PC-9 (cell line): Measurements from ENCODE around the gene TMEM151A. TPM values are rescaled to one million over a fixed set of nuclear protein-coding genes. Genes with fewer than 3 reads are reported as not detected.

ENCODE experiments used
- BruUV-seq: library from RNA; stranded (reverse); fragments of 400-500 nt; replicated peaks from 2 replicates; lab custom pipeline; 2021; lab: Mats Ljungman, UMichigan
- CTCF ChIA-PET: fragments of 300-600 bp; sonication (Branson Sonifier 250); formaldehyde crosslinking; loops from one replicate; lab custom pipeline; 2022; ENCODE audit warnings: antibody characterized with exemption; lab: Charles Lee
- POLR2A ChIA-PET: fragments of 300-600 bp; sonication (Branson Sonifier 250); formaldehyde crosslinking; loops from one replicate; lab custom pipeline; 2022; ENCODE audit warnings: antibody characterized with exemption; ENCODE audit not compliant: unreplicated experiment; lab: Charles Lee
- DNase-seq, 2 experiments: peaks; one replicate each; pipeline versions ENCODE4 v3.0.0 to v3.0.0-alpha.2; 2015 to 2022; ENCODE audit warnings: mixed read lengths in 1 of 2
- H2AFZ ChIP-seq: fragments of 200-600 bp; sonication (generic); 2 replicates; pipeline ENCODE4 v1.8.1; 2017; ENCODE audit warnings: antibody characterized with exemption
- H3F3A ChIP-seq: fragments of 200-600 bp; sonication (generic); 2 replicates; pipeline ENCODE4 v1.8.1; 2017; ENCODE audit warnings: antibody characterized with exemption, mild to moderate bottlenecking, low read depth; ENCODE audit not compliant: insufficient read depth
- H3K27ac ChIP-seq: fragments of 200-600 bp; sonication (generic); 2 replicates; pipeline ENCODE4 v1.6.1; 2016; ENCODE audit warnings: mixed run types
- H3K27me3 ChIP-seq: fragments of 200-600 bp; sonication (generic); 2 replicates; pipeline ENCODE4 v1.6.1; 2016; ENCODE audit warnings: low read depth, mixed run types; ENCODE audit not compliant: insufficient read depth
- H3K36me3 ChIP-seq: fragments of 200-600 bp; sonication (generic); 2 replicates; pipeline ENCODE4 v1.6.1; 2016; ENCODE audit warnings: low read depth, mixed run types
- H3K4me1 ChIP-seq: fragments of 200-600 bp; sonication (generic); replicated peaks from 2 replicates; pipeline ENCODE4 v1.6.1; 2016; ENCODE audit warnings: mixed run types; ENCODE audit not compliant: insufficient read depth
- H3K4me2 ChIP-seq: fragments of 200-600 bp; sonication (generic); 2 replicates; pipeline ENCODE4 v1.6.1; 2017; ENCODE audit warnings: mixed run types
- H3K4me3 ChIP-seq: fragments of 200-600 bp; sonication (generic); 2 replicates; pipeline ENCODE4 v1.6.1; 2016; ENCODE audit warnings: mixed run types
- H3K79me2 ChIP-seq: fragments of 200-600 bp; sonication (generic); 2 replicates; pipeline ENCODE4 v1.6.1; 2017; ENCODE audit warnings: low read depth, mixed run types
- H3K9me2 ChIP-seq: fragments of 200-600 bp; sonication (generic); 2 replicates; pipeline ENCODE4 v1.8.1; 2017; ENCODE audit warnings: mild to moderate bottlenecking; ENCODE audit not compliant: insufficient read depth
- H3K9me3 ChIP-seq: fragments of 200-600 bp; sonication (generic); 2 replicates; pipeline ENCODE4 v1.8.1; 2016; ENCODE audit warnings: low read depth; ENCODE audit not compliant: insufficient read depth
- H4K20me1 ChIP-seq: fragments of 200-600 bp; sonication (generic); 2 replicates; pipeline ENCODE4 v1.8.1; 2017; ENCODE audit not compliant: insufficient read depth
- EZH2 ChIP-seq: fragments of 200-600 bp; sonication (generic); IDR thresholded peaks from 2 replicates; pipeline ENCODE4 v1.8.0; 2017; ENCODE audit warnings: antibody characterized with exemption, low read depth
- intact Hi-C: fragments of 100-400 bp; cut with micrococcal nuclease; formaldehyde crosslinking; loops from one replicate; pipeline ENCODE4 v1.10.0; 2022; ENCODE audit not compliant: unreplicated experiment
- total RNA-seq: library from RNA; stranded (reverse); gene quantifications from 2 replicates; pipeline ENCODE4 v1.2.3, GENCODE V29; 2021
- TF ChIP-seq, protein P1 (sequence below): fragments of 200-600 bp; sonication (generic); conservative IDR thresholded peaks from 2 replicates; pipeline ENCODE4 v1.6.1; 2017; ENCODE audit warnings: mixed run types, antibody characterized with exemption, mild to moderate bottlenecking, moderate library complexity

Gene TMEM151A
- total RNA-seq, 1 experiment from 2014 or later = 0.22 TPM

- no TSS peak for BruUV-seq
- H3K27me3 ChIP-seq = peaks cover 1% of the 10 kb centered on the region
- H3K9me3 ChIP-seq = peaks cover 8% of the 10 kb centered on the region; the same call in 1 of the 2 replicates
- DNase-seq = no peak
- no peaks in the 10 kb centered on the region for H3K36me3 ChIP-seq
- no peak overlapping the region for H3K27ac ChIP-seq
- H4K20me1 ChIP-seq = no peaks in the 10 kb centered on the region
- H2AFZ ChIP-seq = no peak overlapping the region
- ChIA-PET POLR2A (no interaction called here), CTCF (no interaction called here)
- no peaks in the 10 kb centered on the region for H3K9me2 ChIP-seq
- H3K4me1 ChIP-seq = peaks cover 16% of the 10 kb centered on the region
- H3K4me2 ChIP-seq = no peak overlapping the region
- no peaks in the 10 kb centered on the region for H3K79me2 ChIP-seq
- no peak overlapping the region for H3K4me3 ChIP-seq
- H3F3A ChIP-seq = peaks cover 10% of the 10 kb centered on the region; the same call in 1 of the 2 replicates
- TF ChIP-seq, protein P1, sequence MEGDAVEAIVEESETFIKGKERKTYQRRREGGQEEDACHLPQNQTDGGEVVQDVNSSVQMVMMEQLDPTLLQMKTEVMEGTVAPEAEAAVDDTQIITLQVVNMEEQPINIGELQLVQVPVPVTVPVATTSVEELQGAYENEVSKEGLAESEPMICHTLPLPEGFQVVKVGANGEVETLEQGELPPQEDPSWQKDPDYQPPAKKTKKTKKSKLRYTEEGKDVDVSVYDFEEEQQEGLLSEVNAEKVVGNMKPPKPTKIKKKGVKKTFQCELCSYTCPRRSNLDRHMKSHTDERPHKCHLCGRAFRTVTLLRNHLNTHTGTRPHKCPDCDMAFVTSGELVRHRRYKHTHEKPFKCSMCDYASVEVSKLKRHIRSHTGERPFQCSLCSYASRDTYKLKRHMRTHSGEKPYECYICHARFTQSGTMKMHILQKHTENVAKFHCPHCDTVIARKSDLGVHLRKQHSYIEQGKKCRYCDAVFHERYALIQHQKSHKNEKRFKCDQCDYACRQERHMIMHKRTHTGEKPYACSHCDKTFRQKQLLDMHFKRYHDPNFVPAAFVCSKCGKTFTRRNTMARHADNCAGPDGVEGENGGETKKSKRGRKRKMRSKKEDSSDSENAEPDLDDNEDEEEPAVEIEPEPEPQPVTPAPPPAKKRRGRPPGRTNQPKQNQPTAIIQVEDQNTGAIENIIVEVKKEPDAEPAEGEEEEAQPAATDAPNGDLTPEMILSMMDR = no peak
- TF ChIP-seq EZH2 = no peak
- intact Hi-C loops = loop anchor here (5.0 kb wide), 1 partner anchor 57 kb away; the partner anchor contains the start of gene SLC29A2
These were observed 23.1 kb downstream of the TMEM151A start for GRCh38 chr11:66314561-66315497.

DNA sequence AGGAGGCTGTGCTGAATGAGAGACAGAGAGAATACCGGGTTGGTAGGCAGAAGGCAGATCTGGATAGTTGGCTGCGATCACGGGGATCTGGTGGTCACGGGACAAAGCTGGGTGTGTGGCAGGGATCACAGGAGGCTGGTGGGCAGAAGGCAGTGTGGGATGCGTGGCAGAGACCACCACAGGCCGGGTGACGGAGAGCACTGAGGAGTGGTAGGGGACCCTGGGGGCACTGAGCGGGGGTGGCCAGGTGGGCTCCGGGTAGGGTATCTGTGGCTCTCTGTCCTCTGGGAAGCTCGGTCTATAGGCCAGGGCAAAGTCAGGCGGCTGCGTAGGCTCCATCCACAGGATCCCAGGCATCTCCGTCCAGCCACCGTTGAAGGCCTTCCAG lies 23.8 kb downstream of the TMEM151A start:
- TF ChIP-seq, protein P1 = no peak
- TF ChIP-seq EZH2 = no peak
- H4K20me1 ChIP-seq = no peaks in the 10 kb centered on the region
- POLR2A ChIA-PET = no interaction called here
- H3K36me3 ChIP-seq = no peaks in the 10 kb centered on the region
- CTCF ChIA-PET = no interaction called here
- H3K79me2 ChIP-seq = no peaks in the 10 kb centered on the region
- no peaks in the 10 kb centered on the region for H3K9me2 ChIP-seq
- H3K9me3 ChIP-seq = peaks cover 13% of the 10 kb centered on the region; the same call in 1 of the 2 replicates
- intact Hi-C loops = no loop called here
- peaks cover 13% of the 10 kb centered on the region; the same call in 1 of the 2 replicates for H3F3A ChIP-seq
- no peak for DNase-seq
- H3K4me2 ChIP-seq = no peak overlapping the region
- H3K27me3 ChIP-seq = peaks cover 4% of the 10 kb centered on the region; the same call in 1 of the 2 replicates
- H3K27ac ChIP-seq = no peak overlapping the region
- no peak overlapping the region for H3K4me3 ChIP-seq
- no TSS peak for BruUV-seq
- H3K4me1 ChIP-seq = peaks cover 16% of the 10 kb centered on the region
- H2AFZ ChIP-seq = no peak overlapping the region

GRCh38 chr11:66315921-66316811 lies 24.5 kb downstream of the TMEM151A start:
- H4K20me1 ChIP-seq = no peaks in the 10 kb centered on the region
- CTCF ChIA-PET = no interaction called here
- intact Hi-C loops = no loop called here
- no peaks in the 10 kb centered on the region for H3K36me3 ChIP-seq
- H3K9me3 ChIP-seq = peaks cover 13% of the 10 kb centered on the region; the same call in 1 of the 2 replicates
- no peak overlapping the region for H3K4me3 ChIP-seq
- POLR2A ChIA-PET = no interaction called here
- H3K4me1 ChIP-seq = peaks cover 16% of the 10 kb centered on the region
- TF ChIP-seq, protein P1 = no peak
- TF ChIP-seq EZH2 = no peak
- no peak overlapping the region for H3K4me2 ChIP-seq
- peaks cover 8% of the 10 kb centered on the region; the same call in 1 of the 2 replicates for H3K27me3 ChIP-seq
- DNase-seq = no peak
- H3K9me2 ChIP-seq = no peaks in the 10 kb centered on the region
- H3K27ac ChIP-seq = no peak overlapping the region
- H3K79me2 ChIP-seq = no peaks in the 10 kb centered on the region
- no TSS peak for BruUV-seq
- no peak overlapping the region for H2AFZ ChIP-seq
- peaks cover 13% of the 10 kb centered on the region; the same call in 1 of the 2 replicates for H3F3A ChIP-seq
